B cell (primary cell): ENCODE results near the gene IRF8. TPM values are rescaled to one million over a fixed set of nuclear protein-coding genes. Genes with fewer than 3 reads are reported as not detected.

Experiments used
- ATAC-seq: fragments of 200-7000 bp; cut with Tn5 transposase; one replicate; pipeline ENCODE4 v1.10.0; 2021; ENCODE audit warnings: low read depth, mild to moderate bottlenecking, moderate number of reproducible peaks, moderate library complexity
- CTCF ChIA-PET: fragments of 350-600 bp; sonication (Branson Sonifier 250); formaldehyde crosslinking; loops from one replicate; lab custom pipeline; 2021; ENCODE audit warnings: antibody characterized with exemption, inconsistent platforms; lab: Charles Lee
- POLR2A ChIA-PET: fragments of 350-600 bp; sonication (Branson Sonifier 250); formaldehyde crosslinking; loops from one replicate; lab custom pipeline; 2021; ENCODE audit warnings: antibody characterized with exemption; lab: Charles Lee
- DNase-seq: peaks from one replicate; pipeline ENCODE4 v3.0.0; 2013
- H2AFZ ChIP-seq: 2 replicates; pipeline ENCODE4 v1.6.1; 2012; ENCODE audit warnings: mild to moderate bottlenecking, low read depth, low read length; ENCODE audit not compliant: insufficient read depth, poor library complexity, severe bottlenecking
- H3K27ac ChIP-seq, 2 donors: 1 replicate in 1 of 2; 2 replicates in 1 of 2; pipeline ENCODE4 v1.5.1; 2012 to 2013; ENCODE audit warnings: low read length in 2 of 2, mild to moderate bottlenecking in 2 of 2, moderate library complexity in 1 of 2
- H3K27me3 ChIP-seq, 4 experiments: fragments of 200-600 bp in 1 of 4; sonication (generic) in 1 of 4; replicated peaks in 1 of 4; 1 replicate in 2 of 4; 2 replicates in 2 of 4; pipeline versions ENCODE4 v1.6.1 to v1.7.0; 2013 to 2016; ENCODE audit warnings: low read length in 3 of 4, mild to moderate bottlenecking in 2 of 4, mixed read lengths in 1 of 4, moderate library complexity in 1 of 4; ENCODE audit not compliant: insufficient read depth in 4 of 4, control insufficient read depth in 3 of 4; ENCODE audit errors: control extremely low read depth in 1 of 4
- H3K36me3 ChIP-seq, 2 experiments: replicated peaks in 1 of 2; 1 replicate in 1 of 2; 2 replicates in 1 of 2; pipeline versions ENCODE4 v1.6.1 to v1.7.1; 2013; ENCODE audit warnings: low read length in 1 of 2; ENCODE audit not compliant: insufficient read depth in 2 of 2, control insufficient read depth in 1 of 2; ENCODE audit errors: control extremely low read depth in 1 of 2, extremely low read depth in 1 of 2
- H3K4me1 ChIP-seq, 2 donors: fragments of 200-600 bp in 1 of 2; sonication (generic) in 1 of 2; 1 replicate in 1 of 2; 2 replicates in 1 of 2; pipeline versions ENCODE4 v1.5.1 to v1.6.1; 2013 to 2017; ENCODE audit warnings: low read length in 2 of 2; ENCODE audit not compliant: control insufficient read depth in 2 of 2, insufficient read depth in 2 of 2
- H3K4me2 ChIP-seq: replicated peaks from 2 replicates; pipeline ENCODE3; 2012; ENCODE audit warnings: mild to moderate bottlenecking, low read depth, low read length; ENCODE audit not compliant: poor library complexity, severe bottlenecking
- H3K4me3 ChIP-seq, 5 experiments: fragments of 200-600 bp in 1 of 5; sonication (generic) in 1 of 5; 1 replicate in 3 of 5; 2 replicates in 2 of 5; pipeline versions ENCODE4 v1.5.1 to v1.7.0; 2011 to 2016; ENCODE audit warnings: low read length in 4 of 5, mild to moderate bottlenecking in 4 of 5, low read depth in 2 of 5, control low read depth in 1 of 5, moderate library complexity in 1 of 5; ENCODE audit not compliant: insufficient read depth in 1 of 5; ENCODE audit errors: control extremely low read depth in 1 of 5, extremely low read depth in 1 of 5
- H3K79me2 ChIP-seq: fragments of 200-600 bp; sonication (generic); one replicate; pipeline ENCODE4 v1.6.0; 2016; ENCODE audit warnings: low read length; ENCODE audit not compliant: control insufficient read depth, insufficient read depth
- H3K9ac ChIP-seq: fragments of 200-600 bp; sonication (generic); 2 replicates; pipeline ENCODE4 v1.6.1; 2017; ENCODE audit warnings: mild to moderate bottlenecking, low read length, moderate library complexity
- H3K9me3 ChIP-seq, 3 donors: one replicate each; pipeline versions ENCODE4 v1.6.1 to v1.7.1; 2013; ENCODE audit warnings: low read length in 2 of 3; ENCODE audit not compliant: control insufficient read depth in 2 of 3, insufficient read depth in 1 of 3; ENCODE audit errors: control extremely low read depth in 1 of 3
- H4K20me1 ChIP-seq: 2 replicates; pipeline ENCODE4 v1.6.0; 2012; ENCODE audit warnings: mild to moderate bottlenecking, low read length; ENCODE audit not compliant: insufficient read depth, control insufficient read depth, poor library complexity, severe bottlenecking
- H3K27ac Mint-ChIP-seq: one replicate; pipeline ENCODE4 v1.8.0; 2021; ENCODE audit warnings: mixed read lengths
- H3K27me3 Mint-ChIP-seq: one replicate; pipeline ENCODE4 v1.8.0; 2021; ENCODE audit warnings: mixed read lengths
- H3K4me1 Mint-ChIP-seq: one replicate; pipeline ENCODE4 v1.8.0; 2021; ENCODE audit warnings: mixed read lengths
- H3K4me3 Mint-ChIP-seq: one replicate; pipeline ENCODE4 v1.8.0; 2021; ENCODE audit warnings: mixed read lengths
- H3K9me3 Mint-ChIP-seq: one replicate; pipeline ENCODE4 v1.8.0; 2022; ENCODE audit warnings: mixed read lengths; ENCODE audit not compliant: insufficient read depth
- EZH2 ChIP-seq: IDR thresholded peaks from 2 replicates; pipeline ENCODE4 v1.6.1; 2012; ENCODE audit warnings: borderline replicate concordance, low read depth, mild to moderate bottlenecking, moderate library complexity, low read length; ENCODE audit not compliant: insufficient read depth, poor library complexity, severe bottlenecking
- WGBS: methylation state at CpG from one replicate; pipeline ENCODE4 v1.1.5; 2013; ENCODE audit warnings: missing lambda C conversion rate; ENCODE audit not compliant: insufficient coverage; 5-methylcytosine and 5-hydroxymethylcytosine counted together
- intact Hi-C: fragments of 100-400 bp; cut with micrococcal nuclease; formaldehyde crosslinking; loops from one replicate; pipeline ENCODE4 v1.10.0; 2022
- polyA plus RNA-seq: library from polyadenylated mRNA; depleted of rRNA; stranded (reverse); fragments of >200 nt; gene quantifications from 2 replicates; pipeline ENCODE4 v1.2.3, GENCODE V29; 2012
- total RNA-seq, 2 donors: library from RNA; stranded (reverse); fragments of 120-200 nt in 1 of 2; gene quantifications; 1 replicate in 1 of 2; 2 replicates in 1 of 2; pipeline versions ENCODE4 v1.2.3 to v1.2.4, GENCODE V29; 2013 to 2022
- TF ChIP-seq, protein P1 (sequence below): fragments of 200-600 bp; IDR thresholded peaks from one replicate; pipeline ENCODE4 v1.8.0; 2022; ENCODE audit warnings: antibody characterized with exemption, mild to moderate bottlenecking

IRF8 gene
- total and polyA plus RNA-seq, 2 donors (not counting 1 experiment from before 2014, with no cell fraction given), result 309 to 332 TPM

- ATAC-seq (no peak), DNase-seq (no peak)
- Histone ChIP-seq H3K9me3 (no peaks in the 10 kb centered on the region), H3K79me2 (peaks cover 69% of the 10 kb centered on the region), H3K4me3 (peak overlapping the region in 1 of 5 experiments; percentile 65), H3K4me2 (peak overlapping the region; percentile 90), H3K9ac (peak overlapping the region; percentile 74), H3K27ac (peak overlapping the region; percentile 88 to 92), H3K36me3 (no peaks in the 10 kb centered on the region), H4K20me1 (no peaks in the 10 kb centered on the region), H2AFZ (no peak overlapping the region), H3K4me1 (peaks cover 62 to 78% of the 10 kb centered on the region in 2 donors), H3K27me3 (no peaks in the 10 kb centered on the region)
- 66% methylated on average over 2 of the region's 2 CpGs for WGBS
- TF ChIP-seq, protein P1, sequence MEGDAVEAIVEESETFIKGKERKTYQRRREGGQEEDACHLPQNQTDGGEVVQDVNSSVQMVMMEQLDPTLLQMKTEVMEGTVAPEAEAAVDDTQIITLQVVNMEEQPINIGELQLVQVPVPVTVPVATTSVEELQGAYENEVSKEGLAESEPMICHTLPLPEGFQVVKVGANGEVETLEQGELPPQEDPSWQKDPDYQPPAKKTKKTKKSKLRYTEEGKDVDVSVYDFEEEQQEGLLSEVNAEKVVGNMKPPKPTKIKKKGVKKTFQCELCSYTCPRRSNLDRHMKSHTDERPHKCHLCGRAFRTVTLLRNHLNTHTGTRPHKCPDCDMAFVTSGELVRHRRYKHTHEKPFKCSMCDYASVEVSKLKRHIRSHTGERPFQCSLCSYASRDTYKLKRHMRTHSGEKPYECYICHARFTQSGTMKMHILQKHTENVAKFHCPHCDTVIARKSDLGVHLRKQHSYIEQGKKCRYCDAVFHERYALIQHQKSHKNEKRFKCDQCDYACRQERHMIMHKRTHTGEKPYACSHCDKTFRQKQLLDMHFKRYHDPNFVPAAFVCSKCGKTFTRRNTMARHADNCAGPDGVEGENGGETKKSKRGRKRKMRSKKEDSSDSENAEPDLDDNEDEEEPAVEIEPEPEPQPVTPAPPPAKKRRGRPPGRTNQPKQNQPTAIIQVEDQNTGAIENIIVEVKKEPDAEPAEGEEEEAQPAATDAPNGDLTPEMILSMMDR, result no peak
- no peak for TF ChIP-seq EZH2
- no peaks in the 10 kb centered on the region for H3K9me3 Mint-ChIP-seq
- POLR2A ChIA-PET, result interaction anchor here (0.8 to 5.2 kb wide), 4 partner anchors 9 to 45 kb away, joined by 4 to 32 read pairs (median 4); no protein-coding TSS in a partner anchor
- peak overlapping the region; percentile 98 for H3K27ac Mint-ChIP-seq
- H3K4me1 Mint-ChIP-seq, result peaks cover 81% of the 10 kb centered on the region
- intact Hi-C loops, result loop anchor here (1.0 kb wide), 1 partner anchor 7 kb away; no protein-coding TSS in a partner anchor
- peak overlapping the region; percentile 94 for H3K4me3 Mint-ChIP-seq
- CTCF ChIA-PET, result interaction anchor here (0.7 to 3.0 kb wide), 9 partner anchors 9 to 124 kb away, joined by 3 to 18 read pairs (median 8); no protein-coding TSS in a partner anchor
- H3K27me3 Mint-ChIP-seq, result no peaks in the 10 kb centered on the region
Measured at GRCh38 chr16:85943711-85944110, 44.7 kb downstream of the IRF8 start.
